ENCODE measurements around the gene TMEM238.

Gene TMEM238

DNA sequence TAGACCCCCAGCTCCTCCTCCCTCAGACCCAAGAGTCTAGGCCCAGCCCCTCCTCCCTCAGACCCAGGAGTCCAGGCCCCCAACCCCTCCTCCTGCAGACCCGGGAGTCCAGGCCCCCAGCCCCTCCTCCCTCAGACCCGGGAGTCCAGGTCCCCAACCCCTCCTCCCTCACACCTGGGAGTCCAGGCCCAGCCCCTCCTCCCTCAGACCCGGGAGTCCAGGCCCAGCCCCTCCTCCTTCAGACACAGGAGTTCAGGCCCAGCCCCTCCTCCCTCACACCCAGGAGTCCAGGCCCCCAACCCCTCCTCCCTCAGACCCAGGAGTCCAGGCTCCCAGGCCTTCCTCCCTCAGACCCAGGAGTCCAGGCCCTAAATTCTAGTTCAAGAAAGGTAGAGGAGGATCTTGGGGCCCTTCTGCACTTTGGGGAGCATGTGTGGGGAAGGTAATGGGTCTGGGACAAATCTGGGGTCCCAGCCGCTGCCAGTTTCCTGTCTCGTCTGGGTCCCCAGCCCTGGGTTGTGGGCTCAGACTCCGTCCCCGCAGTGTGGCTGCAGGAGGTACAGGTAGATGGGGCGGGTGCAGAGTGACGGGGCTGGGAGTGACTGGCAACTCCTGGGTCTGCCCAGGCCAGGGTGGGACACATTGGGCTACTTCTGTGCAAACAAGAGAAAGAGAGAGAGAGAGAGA is 10.6 kb downstream of the TMEM238 start:
- TF ChIP-seq GATA2 (IDR thresholded peaks at IDR 0.05; ENCODE audit: low read depth, low read length): no peak
- TF ChIP-seq GATA3 (IDR thresholded peaks at IDR 0.05; ENCODE audit: low read depth, low read length): no peak

GRCh38 chr19:55372316-55373081 is 11.6 kb downstream of the TMEM238 start:
- no peak for TF ChIP-seq GATA2 (IDR thresholded peaks at IDR 0.05; ENCODE audit: low read depth, low read length)
- no peak for TF ChIP-seq GATA3 (IDR thresholded peaks at IDR 0.05; ENCODE audit: low read depth, low read length)

DNA sequence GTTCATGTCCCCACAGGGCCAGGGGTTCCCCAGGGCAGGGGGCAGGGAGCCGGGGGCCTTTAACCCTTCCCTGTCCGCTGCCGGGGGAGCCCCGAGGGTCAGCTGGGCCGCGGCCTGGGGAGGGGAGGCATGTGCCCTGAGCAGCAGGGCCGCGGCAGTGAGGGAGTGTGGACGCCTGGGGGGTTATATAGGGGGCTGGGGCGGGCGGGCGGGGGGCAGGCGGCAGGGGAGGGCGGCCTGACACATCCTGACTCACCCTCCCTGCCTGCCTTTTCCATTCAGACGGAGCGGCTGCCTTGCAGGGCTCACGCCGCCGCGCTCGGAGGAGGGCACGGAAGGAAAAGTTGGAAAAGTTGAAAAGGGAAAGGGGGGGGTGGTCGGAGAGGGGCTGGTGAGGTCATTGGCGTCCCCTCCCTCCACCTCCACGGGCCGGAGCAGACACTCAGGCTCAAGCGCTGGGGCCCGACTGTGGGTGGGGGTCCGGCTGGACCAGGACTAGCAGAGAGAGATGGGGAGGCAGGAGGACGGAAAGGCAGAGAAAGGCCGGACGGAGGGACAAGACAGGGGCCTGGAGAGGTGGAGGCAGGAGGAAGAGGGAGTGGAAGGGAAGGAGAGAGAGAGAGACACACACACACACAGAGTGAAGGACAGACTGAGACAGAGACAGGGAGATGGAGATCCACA is 13.6 kb downstream of the TMEM238 start, which contains the start of gene IL11:
Gene IL11, minus strand, starts transcription at position 159 of the 684 bp plus-strand sequence. Its CDS starts 153 bp downstream, at position 6.
- no peak for TF ChIP-seq GATA3 (IDR thresholded peaks at IDR 0.05; ENCODE audit: low read depth, low read length)
- TF ChIP-seq GATA2 (IDR thresholded peaks at IDR 0.05; ENCODE audit: low read depth, low read length): no peak

- TF ChIP-seq GATA3 (IDR thresholded peaks at IDR 0.05; ENCODE audit: low read depth, low read length) (no peak), GATA2 (IDR thresholded peaks at IDR 0.05; ENCODE audit: low read depth, low read length) (no peak)
Measured at GRCh38 chr19:55369653-55370304, 14.3 kb downstream of the TMEM238 start.

GRCh38 chr19:55368701-55369563 is 15.2 kb downstream of the TMEM238 start:
- TF ChIP-seq GATA3 (IDR thresholded peaks at IDR 0.05; ENCODE audit: low read depth, low read length) (no peak), GATA2 (IDR thresholded peaks at IDR 0.05; ENCODE audit: low read depth, low read length) (no peak)

DNA sequence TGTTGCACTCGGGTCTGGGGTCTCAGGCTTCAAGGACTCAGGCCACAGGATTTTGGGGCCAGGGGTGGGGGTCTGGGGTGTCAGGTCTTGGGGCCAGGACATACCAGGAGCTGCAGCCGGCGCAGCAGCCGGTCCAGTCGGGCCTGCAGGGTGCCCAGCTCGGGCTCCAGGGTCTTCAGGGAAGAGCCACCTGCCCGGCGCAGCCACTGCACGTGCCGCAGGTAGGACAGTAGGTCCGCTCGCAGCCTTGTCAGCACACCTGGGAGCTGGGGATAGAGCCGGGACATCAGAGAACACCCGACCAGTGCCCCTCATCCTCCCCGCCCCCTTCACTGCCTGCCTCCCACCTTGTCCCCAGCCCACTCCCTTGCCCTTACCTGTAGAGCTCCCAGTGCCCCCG is 16.0 kb downstream of the TMEM238 start:
- TF ChIP-seq GATA2 (IDR thresholded peaks at IDR 0.05; ENCODE audit: low read depth, low read length): no peak
- no peak for TF ChIP-seq GATA3 (IDR thresholded peaks at IDR 0.05; ENCODE audit: low read depth, low read length)

- TF ChIP-seq GATA2 (IDR thresholded peaks at IDR 0.05; ENCODE audit: low read depth, low read length) (no peak), GATA3 (IDR thresholded peaks at IDR 0.05; ENCODE audit: low read depth, low read length) (no peak)
Measured at GRCh38 chr19:55366790-55367189, 17.3 kb downstream of the TMEM238 start.

DNA sequence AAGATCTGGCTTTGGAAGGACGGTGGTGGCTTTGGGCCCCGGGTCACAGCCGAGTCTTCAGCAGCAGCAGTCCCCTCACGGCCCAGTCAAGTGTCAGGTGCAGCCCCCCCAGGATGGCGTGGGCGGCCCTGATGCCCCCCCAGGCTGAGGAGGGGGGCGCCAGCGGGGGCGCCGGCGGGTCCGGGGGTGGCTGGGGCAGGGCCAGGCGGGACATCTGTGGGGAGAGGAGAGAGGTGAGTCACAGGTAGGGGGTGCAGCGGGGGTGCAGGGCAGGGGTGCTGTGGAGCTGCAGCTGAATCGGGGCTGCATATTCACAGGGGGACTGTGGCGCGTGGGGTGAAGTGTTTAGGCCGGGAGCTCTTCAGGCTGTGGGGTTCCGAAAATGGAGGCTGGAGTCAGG is 18.1 kb downstream of the TMEM238 start:
- TF ChIP-seq GATA3 (IDR thresholded peaks at IDR 0.05; ENCODE audit: low read depth, low read length): no peak
- TF ChIP-seq GATA2 (IDR thresholded peaks at IDR 0.05; ENCODE audit: low read depth, low read length): no peak

GRCh38 chr19:55365245-55365644 is 18.8 kb downstream of the TMEM238 start:
- TF ChIP-seq GATA3 (IDR thresholded peaks at IDR 0.05; ENCODE audit: low read depth, low read length) (no peak), GATA2 (IDR thresholded peaks at IDR 0.05; ENCODE audit: low read depth, low read length) (no peak)

DNA sequence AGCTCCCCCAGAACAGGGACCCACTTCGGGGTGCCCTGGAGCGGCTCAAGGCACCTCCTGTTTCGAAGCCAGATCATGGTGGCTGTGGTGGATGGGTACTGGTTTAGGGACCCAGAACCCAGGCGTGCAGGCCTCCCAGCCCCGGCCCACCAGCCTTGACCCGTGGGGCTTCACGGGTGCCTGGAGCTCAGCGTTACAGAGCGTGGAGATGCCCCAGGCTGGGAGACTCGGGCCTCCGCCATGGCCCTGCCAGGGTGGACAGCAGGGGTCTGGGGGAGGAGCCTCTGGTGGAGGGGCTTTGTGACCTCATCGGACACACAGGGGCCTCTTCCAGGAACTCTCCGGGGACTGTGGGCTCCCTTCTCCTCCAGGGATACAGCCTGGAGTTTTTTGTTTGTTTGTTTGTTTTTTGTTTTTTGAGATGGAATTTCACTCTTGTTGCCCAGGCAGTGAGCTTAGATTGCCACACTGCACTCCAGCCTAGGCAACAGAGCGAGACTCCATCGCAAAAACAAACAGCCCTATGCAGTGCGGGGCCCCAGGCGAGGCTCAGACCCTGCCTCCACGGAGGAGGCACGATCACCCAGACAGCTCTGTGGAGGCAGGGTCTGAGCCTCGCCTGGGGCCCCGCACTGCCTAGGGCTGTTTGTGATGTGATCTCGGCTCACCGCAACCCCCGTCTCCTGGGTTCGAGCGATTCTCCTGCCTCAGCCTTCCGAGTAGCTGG is 20.9 kb downstream of the TMEM238 start, which contains the start of gene GARIN5B:
Gene GARIN5B, minus strand, starts transcription at position 271 of the 727 bp plus-strand sequence. Its CDS starts 194 bp downstream, at position 77.
- no peak for TF ChIP-seq GATA2 (IDR thresholded peaks at IDR 0.05; ENCODE audit: low read depth, low read length)
- TF ChIP-seq GATA3 (IDR thresholded peaks at IDR 0.05; ENCODE audit: low read depth, low read length): no peak

DNA sequence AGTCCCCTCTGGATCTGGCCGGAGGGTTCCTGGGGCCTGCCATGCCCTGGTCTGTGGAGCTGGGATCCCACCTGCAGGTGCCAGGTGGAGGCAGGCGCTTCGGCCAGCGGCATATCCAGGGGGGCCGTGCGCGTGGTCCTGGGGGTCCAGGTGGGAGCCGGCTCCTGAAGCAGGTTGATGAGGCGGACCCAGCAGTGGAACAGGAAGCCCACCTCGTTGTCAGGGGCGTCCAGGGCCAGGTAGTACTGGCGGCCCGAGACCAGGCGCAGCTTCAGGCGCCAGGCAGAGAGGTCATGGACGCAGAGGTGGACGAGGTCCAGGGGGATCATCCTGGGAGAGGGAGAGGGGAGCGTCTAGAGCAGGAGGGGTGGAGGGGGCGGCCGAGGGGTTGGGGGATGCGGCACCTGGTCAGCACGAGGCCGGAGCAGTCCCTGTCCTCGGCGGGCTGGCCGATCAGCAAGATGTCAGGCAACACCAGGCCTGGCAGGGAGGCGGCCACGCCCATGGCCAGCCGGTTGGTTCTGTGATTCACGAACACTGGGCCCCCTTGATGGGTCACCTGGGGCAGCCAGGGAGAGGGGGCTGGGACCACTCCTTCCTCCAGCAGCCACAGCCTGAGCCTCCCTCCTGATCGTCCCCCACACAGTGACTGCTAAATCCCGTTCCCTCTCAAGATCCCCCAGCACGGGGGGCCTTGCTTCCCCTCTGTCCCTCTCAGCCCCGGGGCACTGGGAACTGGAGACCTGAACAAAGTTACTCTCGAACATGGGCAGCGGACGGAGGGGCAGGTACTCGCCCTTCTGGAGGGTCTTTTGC is 21.7 kb downstream of the TMEM238 start:
- TF ChIP-seq GATA2 (IDR thresholded peaks at IDR 0.05; ENCODE audit: low read depth, low read length): no peak
- no peak for TF ChIP-seq GATA3 (IDR thresholded peaks at IDR 0.05; ENCODE audit: low read depth, low read length)

GRCh38 chr19:55360902-55361301 is 23.2 kb downstream of the TMEM238 start:
- TF ChIP-seq GATA3 (IDR thresholded peaks at IDR 0.05; ENCODE audit: low read depth, low read length) (no peak), GATA2 (IDR thresholded peaks at IDR 0.05; ENCODE audit: low read depth, low read length) (no peak)
